IPS-NIHi7 (cell line): ENCODE data around the gene UQCC3.
A peak's percentile ranks its signal among the peaks of the same experiment; 100 is the strongest.
"Not testable (repeated sequence)": the region's sequence is repeated elsewhere in the genome, so short reads cannot be mapped to it uniquely, and the experiment has no call there.

Experiments
- DNase-seq: peaks from one replicate; pipeline ENCODE4 v3.0.0; 2012; ENCODE audit warnings: mixed read lengths; ENCODE audit errors: extremely low spot score

Gene UQCC3

GRCh38 chr11:62671608-62672389, at the start of gene UQCC3, which contains the start of gene LBHD1:
TSS of gene UQCC3 (plus strand) at chr11:62671673. CDS start at chr11:62671746, 73 bp downstream.
TSS of gene LBHD1 (minus strand) at chr11:62672267. CDS start at chr11:62670031, 2,236 bp downstream.
- DNase-seq: peak; percentile 78

DNA sequence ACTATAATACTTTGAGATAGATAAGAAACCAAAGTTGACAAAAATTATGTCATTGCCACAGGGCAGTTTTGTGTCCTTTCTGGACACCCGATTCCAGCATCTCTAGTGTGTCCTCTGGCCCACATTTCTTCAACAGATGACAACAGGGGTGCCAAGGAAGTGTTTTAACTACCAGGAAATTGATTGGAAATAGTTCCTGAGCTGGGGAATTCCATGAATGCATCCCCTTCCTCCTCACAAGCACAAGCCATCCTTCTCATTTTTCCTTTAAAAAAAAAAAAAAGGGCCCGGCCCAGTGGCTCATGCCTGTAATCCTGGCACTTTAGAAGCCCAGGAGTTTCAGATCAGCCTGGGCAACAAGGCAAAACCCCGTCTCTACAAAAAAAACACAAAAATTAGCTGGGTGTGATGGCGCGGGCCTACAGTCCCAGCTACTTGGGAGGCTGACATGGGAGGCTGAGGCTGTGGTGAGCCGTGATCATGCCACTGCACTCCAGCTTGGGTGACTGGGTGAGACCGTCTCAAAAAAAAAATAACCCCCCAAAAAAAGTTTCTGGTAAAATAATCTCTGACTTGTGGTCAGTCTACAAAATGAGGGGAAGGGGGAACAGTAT, 48.9 kb upstream of the UQCC3 start:
- DNase-seq: no peak

- DNase-seq: no peak
Observed at GRCh38 chr11:62627713-62628112, 43.8 kb upstream of the UQCC3 start.

DNA sequence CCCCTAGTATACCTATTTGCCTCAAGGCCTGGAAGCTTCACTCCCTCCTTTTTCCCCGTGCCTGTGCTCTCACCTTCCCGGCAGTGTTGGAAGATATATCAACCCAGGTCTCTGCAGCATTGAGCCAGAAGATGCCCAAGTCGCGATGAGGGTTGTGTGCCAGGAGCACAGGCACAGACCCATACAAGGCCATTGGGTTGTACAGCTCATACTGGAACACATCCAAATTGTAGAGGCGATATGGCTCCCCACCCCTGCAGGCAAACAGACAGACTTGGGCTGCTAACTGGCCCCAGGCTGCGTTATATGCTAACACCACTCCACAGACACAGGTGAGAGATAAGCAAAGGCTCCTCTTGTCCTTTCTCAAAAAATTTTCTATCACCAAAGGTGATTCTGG, 39.0 kb upstream of the UQCC3 start:
- no peak for DNase-seq

- no peak for DNase-seq
Observed at GRCh38 chr11:62644220-62644619, 27.3 kb upstream of the UQCC3 start.

DNA sequence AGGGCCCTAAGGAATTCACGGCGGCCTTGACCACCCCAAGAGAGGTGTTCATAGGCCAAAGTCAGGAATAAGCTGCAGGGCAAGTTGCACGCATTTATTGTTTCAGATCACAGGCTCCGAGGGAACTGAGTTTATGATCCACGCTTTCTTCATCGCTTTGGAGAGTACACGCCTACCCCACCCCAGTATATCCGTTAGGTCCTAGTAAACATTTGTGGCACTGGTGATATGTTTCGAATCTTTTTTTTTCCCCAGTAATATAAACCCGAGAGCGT, 25.9 kb upstream of the UQCC3 start:
- DNase-seq: no peak

DNA sequence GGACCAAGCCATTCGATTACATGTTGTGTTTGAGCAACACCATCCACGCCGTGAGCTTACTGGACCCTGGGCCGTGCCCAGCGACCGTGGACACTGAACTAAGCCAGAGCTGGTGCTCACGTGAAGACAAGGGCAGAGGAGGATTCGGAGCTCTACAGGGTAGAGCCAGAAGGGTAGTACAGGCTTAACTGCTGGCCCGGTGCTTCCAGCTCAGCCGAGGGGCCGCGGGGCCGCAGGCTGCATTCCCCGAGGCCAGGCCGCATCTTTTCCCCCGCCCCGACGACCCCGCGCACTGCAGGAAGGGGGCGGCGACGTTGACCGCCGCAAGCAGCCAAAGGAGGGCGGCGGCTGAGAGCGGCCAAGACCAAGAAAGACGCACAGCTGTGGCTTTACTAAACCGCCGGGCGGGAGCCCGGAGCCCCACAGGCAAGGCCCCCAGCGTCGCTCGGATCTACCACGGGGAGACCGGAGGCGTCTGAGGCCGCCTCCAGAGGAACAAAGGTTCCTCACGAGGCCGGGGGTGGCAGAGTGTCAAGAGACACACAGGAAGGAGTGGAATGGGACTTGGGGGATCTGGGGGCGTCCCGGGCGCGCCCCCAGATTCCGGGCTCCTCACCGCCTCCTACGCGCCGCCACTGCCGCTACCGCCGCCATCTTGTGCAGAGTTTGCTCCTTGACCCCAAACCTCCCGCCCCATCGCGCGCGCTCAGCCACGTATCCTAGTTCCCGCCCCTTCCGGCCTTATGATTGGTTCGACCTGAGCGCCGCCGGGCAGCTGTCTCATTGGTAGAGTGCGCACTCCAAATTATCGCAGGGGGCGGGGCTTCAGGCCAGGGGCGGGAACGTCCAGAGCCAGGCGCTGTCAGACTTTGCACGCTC, 25.3 kb upstream of the UQCC3 start, which contains the start of gene GANAB:
Gene GANAB, minus strand, starts transcription at position 668 of the 879 bp plus-strand sequence. Its CDS starts 14 bp downstream, at position 654.
- DNase-seq: peak; percentile 100

DNA sequence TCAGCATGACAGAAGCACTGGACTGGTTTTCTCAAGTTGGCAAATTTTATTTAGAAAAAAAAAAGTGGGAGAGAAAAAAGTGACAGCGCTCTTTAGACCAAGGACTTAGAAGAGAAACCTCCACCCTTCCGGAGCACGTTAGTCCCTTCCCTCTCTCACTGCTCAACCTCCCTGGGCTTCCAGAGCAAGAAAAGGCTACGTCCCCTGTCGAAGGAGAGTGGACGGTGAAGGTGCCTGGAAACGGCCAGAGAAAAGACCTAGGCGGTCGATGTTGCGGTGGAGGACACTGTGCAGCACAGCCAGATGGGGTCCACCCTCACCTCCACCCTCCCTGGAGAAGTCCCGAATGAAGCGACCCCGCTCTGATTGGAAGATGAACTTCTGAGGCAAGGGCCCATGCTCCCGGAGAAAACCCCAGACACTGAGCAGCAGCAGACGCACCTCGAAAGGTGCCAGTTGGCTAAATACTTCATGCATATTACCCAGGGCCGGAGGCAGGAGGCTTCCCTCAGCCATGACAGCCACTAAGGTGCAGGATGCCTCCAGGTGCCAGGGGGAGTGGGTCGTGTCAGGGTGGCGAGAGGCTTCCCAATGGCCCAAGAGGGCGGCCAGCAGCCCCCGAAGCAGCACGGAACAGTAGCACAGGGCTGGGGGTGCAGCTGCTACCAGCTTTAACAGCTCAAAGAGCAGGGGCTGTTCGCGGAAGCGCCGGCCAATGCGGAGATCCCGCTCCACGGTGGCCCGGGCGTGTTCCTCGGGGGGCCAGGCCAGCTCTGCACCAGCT, 24.5 kb upstream of the UQCC3 start:
- DNase-seq: peak; percentile 22

DNA sequence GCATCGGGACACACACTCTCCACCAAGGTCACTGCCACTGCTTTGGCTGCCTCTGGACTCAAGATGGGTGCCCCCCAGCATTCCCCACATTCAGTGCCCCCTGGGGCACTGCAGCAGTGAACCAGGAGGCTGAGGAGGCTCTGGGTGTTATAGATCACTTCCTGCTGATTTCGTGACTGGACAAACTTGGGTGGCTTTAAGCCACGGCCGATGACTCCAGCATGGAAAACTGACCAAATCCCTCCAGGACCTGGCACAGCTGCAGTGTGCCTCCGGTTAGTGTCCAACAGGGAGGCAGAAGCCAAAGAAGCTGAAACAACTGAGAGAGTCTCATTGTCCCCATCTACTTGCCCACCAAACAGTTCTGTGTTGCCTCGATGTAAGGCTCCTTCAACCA, 23.9 kb upstream of the UQCC3 start:
- no peak for DNase-seq

DNA sequence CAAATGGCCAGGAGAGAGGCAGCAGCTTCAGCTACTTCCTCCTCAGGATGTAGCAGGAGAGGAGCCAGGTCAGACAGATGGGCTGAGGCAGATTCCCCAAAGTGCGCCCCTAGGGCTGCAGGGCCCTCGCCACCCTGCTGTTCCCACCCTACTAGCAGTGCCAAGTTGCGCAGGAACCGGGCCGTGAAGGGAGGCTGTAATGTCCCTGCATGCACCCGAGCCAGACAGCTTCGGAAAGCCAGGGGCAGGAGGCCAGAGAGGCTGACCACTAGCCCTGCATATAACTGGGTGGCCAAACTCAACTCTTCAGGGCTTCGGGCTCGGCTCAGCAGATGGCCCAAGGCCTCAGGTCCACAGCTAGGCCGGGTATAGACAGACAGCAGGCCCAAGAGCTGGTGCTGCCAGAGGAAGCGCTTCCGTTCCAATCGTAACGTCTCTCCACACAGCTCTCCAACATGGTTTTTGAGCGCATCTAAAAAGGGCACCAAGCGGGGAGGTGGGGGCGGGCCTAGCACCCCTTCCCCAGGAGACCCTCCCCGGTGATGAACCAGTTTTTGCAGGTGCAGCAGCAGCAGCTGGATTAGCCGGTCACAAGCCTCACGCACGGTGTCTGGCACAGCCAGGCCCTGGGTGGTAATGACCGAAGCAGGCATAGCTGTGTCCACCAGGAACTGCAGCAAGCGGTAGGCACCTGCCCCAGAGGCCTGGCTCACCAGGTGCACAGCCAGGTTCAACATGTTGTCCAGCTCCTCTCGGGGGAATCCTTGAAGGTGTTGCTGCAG, 23.1 kb upstream of the UQCC3 start:
- DNase-seq: no peak

- no peak for DNase-seq
Observed at GRCh38 chr11:62648967-62649364, 22.5 kb upstream of the UQCC3 start.

- no peak for DNase-seq
Observed at GRCh38 chr11:62649486-62649885, 22.0 kb upstream of the UQCC3 start.

GRCh38 chr11:62650283-62650682, 21.2 kb upstream of the UQCC3 start:
- DNase-seq: not testable (repeated sequence)

DNA sequence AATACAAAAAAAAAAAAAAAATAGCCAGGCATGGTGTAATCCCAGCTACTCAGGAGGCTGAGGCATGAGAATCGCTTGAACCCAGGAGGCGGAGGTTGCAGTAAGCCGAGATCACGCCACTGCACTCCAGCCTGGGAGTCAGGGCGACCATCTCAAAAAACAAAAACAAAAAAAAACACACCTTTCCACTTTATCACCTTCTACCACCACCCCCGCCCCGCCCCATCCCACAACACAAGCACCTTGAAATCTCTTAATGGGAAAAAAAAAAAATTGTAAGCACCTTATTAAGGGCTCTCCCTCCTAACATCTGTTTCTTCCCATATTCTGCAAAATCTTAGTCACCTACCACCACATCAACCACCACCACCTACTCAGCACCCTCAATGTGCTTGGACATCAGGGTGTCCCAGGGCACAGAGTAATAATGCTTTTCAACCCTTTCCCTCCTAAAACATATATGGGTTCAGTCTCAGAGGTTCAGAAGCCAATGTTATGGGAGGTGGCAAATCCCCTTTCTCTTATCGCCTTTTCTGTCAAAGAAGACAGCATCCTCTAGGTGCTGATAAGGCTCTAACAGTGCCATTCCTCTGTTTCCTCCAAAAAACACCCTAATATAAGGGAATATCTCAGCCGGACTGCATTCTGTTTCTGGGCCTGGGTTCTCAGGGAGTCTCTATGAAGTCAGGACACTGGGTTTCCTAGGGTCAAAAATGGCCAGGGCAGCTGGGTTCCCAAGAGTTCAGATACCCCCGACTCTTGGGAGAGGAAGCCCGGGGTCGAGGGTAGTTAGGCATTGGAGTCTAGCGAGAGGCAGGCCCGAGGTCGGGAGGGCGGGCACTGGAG, 19.1 kb upstream of the UQCC3 start:
- DNase-seq: no peak

DNA sequence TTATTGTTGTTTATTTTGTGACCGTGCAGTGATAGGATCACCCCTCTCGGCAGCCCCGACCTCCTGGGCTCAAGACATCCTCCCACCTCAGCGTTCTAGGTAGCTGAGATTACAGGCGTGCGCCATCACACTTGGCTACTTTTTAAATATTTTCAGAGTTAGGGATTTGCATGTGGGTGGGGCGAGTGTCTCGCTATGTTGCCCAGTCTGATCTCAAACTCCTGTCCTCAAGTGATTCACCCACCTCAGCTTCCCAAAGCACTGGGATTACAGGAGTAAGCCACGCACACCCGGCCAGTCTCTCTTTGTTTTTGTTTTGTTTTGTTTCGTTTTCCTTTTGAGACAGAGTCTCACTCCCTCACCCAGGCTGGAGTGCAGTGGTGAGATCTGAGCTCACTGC, 17.2 kb upstream of the UQCC3 start:
- no peak for DNase-seq

GRCh38 chr11:62656796-62657429, 14.6 kb upstream of the UQCC3 start:
- no peak for DNase-seq

GRCh38 chr11:62664405-62665074, 6.9 kb upstream of the UQCC3 start:
- peak; percentile 62 for DNase-seq

DNA sequence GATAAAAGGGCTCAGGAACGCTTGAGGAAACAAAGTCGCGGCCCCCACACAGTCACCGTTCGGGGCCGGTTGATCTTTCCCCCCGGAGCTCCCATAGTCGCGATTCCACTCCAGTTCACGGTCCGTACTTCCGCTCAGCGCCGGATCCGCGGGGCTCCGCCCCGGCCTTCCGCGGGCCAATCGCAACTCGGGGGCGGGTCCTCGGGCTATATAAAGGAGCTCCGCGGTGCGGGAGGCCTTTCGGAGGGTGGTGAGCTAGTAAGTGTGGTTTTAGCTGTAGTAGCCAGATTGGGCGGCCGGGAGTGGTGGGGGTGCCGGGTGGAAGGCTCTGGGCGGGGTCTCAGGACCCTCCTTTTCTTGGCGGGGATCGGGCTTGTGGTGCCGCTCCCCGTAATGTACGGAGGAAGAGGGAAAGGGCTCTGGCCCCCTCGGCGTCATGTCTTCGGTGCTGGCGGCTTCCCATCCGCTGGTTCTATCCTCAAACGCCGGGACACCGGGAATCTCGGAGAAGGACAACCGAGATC, 6.3 kb upstream of the UQCC3 start, which contains the start of the genes C11orf98 and CSKMT:
Gene C11orf98, minus strand, starts transcription at position 136 of the 524 bp plus-strand sequence. Its CDS starts 41 bp downstream, at position 95.
Gene CSKMT, plus strand, starts transcription at position 238 of the 524 bp plus-strand sequence. CDS start 568 bp downstream, outside the sequence.
- DNase-seq: peak; percentile 96
